Left ventricle myocardium superior (tissue), 1 donor: ENCODE measurements around the gene SIAH1. TPM values are rescaled to one million over a fixed set of nuclear protein-coding genes. Genes with fewer than 3 reads are reported as not detected.
"Not testable (repeated sequence)": the region's sequence is repeated elsewhere in the genome, so short reads cannot be mapped to it uniquely, and the experiment has no call there.

Experiments used
- ATAC-seq: fragments of 200-7000 bp; cut with Tn5 transposase; one replicate; pipeline ENCODE4 v1.9.1; 2020; ENCODE audit warnings: mild to moderate bottlenecking, moderate library complexity
- DNase-seq: peaks from one replicate; pipeline ENCODE4 v3.0.0-alpha.2; 2020
- intact Hi-C: fragments of 100-400 bp; cut with micrococcal nuclease; formaldehyde crosslinking; loops from one replicate; pipeline ENCODE4 v1.11.0; 2022
- total RNA-seq: library from RNA; stranded (reverse); fragmentation: NEBNext Ultra II Directional; extraction: Animal tissue kit (Norgen Biotek cat#: 25700); gene quantifications from one replicate; pipeline ENCODE4 v1.2.1, GENCODE V29; 2021
- donor health status: DM: no; HTN: yes; CAD: no; lungs with severe emphysema.

Gene SIAH1
- total RNA-seq, 1 donor from 2014 or later: 14.1 TPM

DNA sequence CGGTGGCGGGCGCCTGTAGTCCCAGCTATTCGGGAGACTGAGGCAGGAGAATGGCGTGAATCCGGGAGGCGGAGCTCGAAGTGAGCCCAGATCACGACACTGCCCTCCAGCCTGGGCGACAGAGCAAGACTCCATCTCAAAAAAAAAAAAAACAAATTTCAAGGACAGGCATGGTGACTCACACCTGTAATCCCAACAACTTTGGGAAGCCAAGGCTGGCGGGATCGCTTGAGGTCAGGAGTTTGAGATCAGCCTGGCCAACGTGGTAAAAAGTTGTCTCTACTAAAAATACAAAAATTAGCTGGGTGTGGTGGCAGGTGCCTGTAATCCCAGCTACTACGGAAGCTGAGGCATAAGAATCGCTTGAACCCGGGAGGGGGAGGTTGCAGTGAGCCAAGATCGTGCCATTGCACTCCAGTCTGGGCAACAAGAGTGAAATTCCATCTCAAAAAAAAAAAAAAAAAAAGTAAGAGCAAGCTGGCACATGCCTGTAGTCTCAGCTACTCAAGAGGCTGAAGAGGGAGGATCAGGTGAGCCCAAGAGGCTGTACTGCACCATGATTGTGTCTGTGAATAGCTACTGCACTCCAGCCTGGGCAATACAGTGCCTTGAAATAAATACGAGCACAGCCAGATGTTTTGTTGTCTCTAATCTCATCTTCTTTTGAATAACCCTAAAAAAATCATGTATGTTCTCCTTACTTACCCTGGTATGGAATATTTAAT is 14.4 kb downstream of the SIAH1 start:
- peak; percentile 62 for ATAC-seq
- intact Hi-C loops, DNase-seq: not testable (repeated sequence)

DNA sequence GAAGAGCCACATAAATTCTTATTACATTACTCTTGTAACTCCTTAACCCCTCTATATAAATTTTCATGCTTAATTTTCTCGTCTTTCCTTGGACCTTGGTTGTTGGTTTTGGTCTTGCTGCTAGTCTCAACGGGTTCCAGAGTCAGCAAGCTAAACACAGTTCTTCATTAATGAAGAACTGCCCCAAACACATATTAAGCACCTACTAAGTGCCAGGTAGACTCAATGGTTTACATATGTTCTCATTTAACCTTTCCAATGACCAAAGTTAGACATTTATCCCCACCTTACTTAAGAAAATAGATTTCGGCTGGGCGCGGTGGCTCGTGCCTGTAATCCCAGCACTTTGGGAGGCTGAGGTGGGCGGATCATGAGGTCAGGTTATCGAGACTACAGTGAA is 15.0 kb downstream of the SIAH1 start:
- intact Hi-C loops: no loop called here
- ATAC-seq (no peak), DNase-seq (no peak)

DNA sequence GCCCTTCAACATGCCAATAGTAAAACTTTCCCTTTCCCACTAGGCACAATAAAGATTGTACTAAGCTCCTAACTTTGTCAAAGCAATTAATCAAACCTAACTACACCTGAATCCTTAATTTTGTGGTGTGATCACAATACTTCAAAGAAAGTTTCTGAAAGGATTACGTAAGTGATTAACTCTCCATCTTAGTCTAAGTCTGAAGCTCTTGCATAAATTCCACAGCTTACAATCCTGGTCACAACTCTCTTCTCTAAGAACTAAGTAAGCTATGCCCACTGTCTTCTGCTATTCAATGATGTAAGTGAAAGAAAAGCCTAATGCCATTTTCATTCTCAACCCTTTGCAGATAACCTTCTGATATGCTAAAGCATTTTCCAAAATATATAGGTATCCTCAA is 15.4 kb downstream of the SIAH1 start:
- intact Hi-C loops: loop anchor here (10.0 kb wide), 1 partner anchor 175 kb away; no protein-coding TSS in a partner anchor
- ATAC-seq (no peak), DNase-seq (no peak)

DNA sequence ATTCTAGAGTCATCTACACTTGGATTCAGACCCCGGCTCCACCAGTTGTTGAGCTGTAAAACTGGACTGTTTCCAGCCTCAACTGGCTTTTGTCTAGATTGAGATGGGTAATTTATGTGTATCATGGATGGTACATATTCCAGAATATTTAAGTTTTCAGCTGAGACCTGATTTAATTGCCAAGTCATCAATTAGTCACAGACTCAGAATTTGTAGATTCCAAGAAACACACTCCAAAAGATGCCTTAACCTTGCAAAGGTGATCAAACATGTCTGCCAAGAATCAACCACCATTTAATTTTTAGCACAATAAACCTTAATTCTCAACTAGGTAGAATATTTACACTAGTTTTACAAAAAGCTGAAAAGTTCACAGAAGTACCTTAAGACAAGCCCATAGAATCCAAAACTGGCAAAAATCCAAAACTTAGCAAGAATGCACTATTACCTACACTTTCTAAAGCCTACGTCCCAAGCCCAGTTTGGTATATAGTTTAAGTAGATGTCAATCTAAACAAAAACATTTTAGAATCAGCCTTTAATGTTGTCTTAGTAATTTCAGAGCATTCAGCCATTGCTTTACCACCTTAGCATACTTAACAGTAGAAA is 17.7 kb downstream of the SIAH1 start:
- no peak for ATAC-seq
- intact Hi-C loops: loop anchor here (10.0 kb wide), 1 partner anchor 177 kb away; no protein-coding TSS in a partner anchor

DNA sequence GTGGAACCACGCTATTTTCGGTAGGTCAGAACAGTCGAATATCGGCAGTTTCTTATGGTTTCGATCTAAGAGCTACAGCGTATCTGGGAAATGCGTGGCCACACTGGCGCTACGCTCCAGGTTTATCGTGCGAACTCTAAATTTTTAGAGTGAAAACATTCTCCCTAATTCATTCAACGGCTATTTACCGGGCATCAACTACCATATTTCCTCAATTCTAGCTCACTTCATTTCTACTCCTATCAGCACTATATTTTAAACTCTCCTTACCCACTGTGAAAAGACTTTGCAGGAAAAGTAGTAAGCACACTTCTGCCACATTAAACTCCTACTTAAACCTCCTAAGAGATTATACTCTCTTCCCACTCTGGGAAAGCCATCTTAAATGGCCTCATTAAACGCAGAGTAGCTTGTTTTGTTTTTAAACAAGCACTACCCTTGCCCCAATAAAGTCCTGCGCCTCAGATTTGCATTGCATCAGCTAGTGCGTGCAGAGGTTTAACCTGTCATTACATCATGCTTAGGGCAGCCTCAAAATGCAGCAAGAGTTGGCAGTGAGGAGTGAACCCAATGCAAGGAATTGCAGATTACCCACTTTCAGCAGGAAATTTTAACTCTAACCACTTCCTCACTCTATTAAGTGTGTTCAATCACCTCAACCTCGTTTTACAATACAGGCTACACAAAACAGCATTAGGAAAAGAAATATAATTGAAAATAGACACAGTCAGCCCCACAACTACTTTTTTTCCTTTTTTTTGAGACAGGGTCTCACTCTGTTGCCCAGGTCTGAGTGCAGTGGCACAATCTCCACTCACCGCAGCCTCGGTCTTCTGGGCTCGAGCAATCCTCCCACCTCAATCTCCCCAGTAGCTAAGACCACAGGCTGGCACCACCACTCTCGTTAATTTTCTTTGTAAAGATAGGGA is 18.8 kb downstream of the SIAH1 start:
- DNase-seq (no peak), ATAC-seq (peak; percentile 56)
- intact Hi-C loops: loop anchor here (10.0 kb wide), 1 partner anchor 178 kb away; no protein-coding TSS in a partner anchor

More for the DNA sequence above, 17.7 kb downstream of the SIAH1 start:
- DNase-seq: no peak

DNA sequence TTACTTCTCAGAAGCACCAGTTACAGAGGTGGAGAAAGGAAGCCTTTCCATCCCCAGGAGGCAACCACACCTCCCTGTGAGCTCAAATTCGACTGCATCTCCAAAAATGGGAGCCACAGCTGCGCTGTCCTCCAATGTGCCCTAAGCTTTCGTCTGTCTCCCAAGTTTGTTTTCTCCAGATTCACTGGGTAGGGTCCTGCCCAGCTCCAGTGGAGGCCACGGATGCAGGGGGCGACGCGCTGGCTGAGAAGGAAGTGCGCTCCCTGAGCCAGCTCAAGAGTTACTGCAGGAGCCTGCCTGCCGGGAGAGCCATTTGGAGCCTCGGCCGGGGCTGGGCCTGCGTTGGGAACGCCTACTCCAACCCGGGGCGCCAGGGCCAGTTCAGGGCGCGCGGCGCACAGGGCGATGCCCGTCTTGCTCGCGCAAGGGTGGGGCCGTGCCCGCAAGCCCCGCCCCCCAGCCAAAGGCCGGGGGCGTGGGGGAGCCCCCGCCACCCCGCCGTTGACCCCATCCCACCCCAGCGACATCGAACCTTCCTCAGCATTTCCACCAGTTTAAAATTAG is 19.5 kb downstream of the SIAH1 start:
- DNase-seq (peak; percentile 95), ATAC-seq (peak; percentile 99)
- intact Hi-C loops: loop anchor here (10.0 kb wide), 1 partner anchor 179 kb away; no protein-coding TSS in a partner anchor

DNA sequence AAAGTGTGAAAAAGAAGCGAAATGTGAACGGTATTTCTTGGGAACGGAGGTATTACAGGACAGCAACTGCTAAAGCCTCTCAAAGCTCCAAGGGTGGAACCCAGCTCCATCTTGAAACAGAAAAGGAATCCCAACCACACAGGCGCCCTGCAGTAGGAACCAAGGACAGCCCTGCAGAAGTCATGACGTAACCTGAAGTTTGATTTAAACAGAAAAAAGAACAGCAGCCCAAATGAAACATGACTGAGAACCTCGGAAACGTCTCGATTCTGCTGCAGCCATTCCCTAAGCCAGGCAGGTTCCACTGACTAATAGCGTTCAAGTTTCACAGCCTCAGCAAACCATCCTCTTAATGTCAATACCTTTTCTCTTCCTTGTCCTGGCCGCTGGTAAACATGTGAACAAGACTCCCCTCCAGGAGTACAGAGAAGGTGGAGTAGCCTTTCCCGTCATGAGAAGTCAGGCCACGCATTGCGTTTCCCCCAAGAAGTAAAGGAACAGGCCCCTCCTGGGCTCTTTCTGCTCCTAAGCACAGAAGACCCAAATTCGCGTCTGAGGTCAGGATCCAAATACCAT is 20.1 kb downstream of the SIAH1 start:
- DNase-seq (no peak), ATAC-seq (peak; percentile 1)
- intact Hi-C loops: loop anchor here (10.0 kb wide), 1 partner anchor 180 kb away; no protein-coding TSS in a partner anchor

DNA sequence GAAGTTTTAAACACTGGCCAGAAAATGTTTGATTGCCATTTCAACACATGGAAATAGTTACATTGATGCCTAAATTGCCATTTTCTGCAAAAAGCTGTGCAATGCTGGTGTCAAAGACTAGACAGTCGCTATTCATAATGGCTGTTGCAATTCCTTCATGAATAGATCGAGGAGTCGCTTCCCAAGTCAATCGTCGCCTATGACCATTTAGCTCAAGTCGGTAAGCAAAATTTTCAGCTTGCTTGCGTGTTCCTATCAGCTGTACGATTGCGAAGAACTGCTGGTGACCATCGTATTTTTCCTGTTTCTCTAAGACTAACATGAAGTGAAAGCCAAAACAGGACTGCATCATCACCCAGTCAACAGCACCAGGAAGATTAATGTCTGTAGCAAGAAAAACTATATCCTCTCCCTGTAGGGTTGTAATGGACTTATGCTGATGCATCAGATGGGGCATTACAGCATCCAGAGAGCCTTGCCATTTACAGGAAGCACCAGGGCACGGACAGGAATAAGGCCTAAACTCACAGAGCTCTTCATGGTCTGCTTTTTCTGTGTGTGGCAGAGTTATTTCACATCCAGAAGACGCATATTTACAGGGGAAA is 23.6 kb downstream of the SIAH1 start:
- intact Hi-C loops: loop anchor here (10.0 kb wide), 1 partner anchor 183 kb away; no protein-coding TSS in a partner anchor
- no peak for ATAC-seq
- no peak for DNase-seq

DNA sequence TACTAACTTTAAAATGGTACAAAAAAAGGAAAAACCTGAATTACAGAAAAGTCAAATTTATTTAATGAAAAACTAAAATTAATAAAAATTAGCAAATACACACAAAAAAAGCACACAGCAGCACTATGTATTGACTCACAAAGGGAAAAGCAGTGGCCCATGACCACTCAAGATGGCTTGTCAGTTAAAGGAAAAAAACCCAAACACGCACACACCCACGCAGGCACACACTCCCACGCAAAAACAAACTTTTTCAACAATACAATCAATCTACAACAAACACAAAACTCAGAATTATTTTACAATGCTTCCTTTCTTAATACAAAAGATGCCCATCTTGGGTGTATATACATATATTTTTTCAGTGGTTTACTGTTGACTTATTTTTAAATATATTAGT is 24.2 kb downstream of the SIAH1 start:
- ATAC-seq (no peak), DNase-seq (no peak)
- intact Hi-C loops: loop anchor here (10.0 kb wide), 1 partner anchor 184 kb away; no protein-coding TSS in a partner anchor

DNA sequence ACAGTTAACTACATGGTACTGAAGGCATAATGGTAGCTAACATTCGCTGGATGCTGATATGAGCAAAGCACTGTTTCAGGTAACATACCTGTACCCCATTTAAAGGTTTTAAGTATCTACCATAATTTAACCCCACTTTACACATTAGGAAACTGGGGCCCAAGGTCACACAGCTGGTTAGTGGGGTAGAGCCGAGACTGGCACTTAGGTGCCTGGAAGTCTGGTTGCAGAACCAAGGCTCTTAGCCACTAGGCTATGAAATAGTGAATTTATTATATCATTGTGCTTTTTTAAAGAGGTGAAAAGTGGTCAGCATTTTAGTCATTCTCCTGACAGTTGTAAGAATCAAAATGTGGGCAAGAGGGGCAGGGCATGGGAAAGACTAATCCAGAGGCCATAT is 25.2 kb downstream of the SIAH1 start:
- intact Hi-C loops: loop anchor here (10.0 kb wide), 1 partner anchor 185 kb away; no protein-coding TSS in a partner anchor
- no peak for ATAC-seq
- DNase-seq: no peak

DNA sequence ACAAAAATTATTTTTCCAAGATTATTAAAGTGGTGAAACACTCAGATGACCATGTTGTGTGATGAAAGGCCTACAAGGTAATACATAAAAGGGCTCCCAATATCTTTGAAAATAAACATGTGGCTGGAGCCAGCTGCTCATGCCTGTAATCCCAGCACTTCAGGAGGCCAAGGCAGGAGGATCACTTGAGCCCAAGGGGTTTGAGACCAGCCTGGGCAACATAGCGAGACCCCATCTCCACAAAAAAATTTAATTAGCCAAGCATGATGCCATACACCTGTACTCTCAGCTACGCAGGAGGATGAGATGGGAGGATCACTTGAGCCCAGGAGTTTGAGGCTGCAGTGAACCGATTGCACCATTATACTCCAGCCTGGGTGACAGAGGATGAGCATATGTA is 26.8 kb downstream of the SIAH1 start:
- ATAC-seq: no peak
- intact Hi-C loops: no loop called here
- no peak for DNase-seq

DNA sequence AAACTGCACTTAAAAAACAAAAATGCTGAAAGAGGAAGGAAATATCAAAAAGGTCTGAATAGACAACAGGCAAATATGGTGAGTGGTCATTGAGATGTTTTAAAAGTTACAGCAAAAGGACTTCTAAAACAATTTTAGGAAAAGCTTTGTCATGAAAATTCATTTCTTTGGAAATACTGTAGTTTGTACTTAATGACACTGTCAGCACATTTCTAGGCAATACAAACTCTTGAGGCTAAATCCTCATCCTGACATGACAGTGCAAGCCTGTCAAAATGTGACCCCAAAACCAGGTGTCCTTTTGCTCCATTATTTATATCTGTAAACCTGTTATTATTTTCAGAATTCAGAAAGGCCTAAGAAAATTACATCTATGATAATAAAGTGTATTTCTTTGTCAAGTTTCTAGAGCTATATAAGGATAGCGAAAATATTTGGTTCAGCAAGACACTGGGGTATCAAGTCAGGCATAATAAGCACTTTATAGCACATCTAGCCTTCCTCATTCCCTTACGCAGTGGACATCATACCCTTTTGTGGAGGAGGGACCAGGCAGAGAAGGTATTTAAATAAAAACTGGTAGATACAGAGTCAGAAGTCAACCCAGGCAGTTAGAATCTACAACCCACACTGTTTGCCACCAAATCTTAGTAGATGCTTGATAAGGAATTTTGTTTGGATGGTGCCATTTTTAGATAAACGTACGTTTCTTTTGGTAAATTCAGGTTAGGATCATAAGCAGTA is 28.4 kb downstream of the SIAH1 start:
- DNase-seq (no peak), ATAC-seq (no peak)
- intact Hi-C loops: no loop called here

DNA sequence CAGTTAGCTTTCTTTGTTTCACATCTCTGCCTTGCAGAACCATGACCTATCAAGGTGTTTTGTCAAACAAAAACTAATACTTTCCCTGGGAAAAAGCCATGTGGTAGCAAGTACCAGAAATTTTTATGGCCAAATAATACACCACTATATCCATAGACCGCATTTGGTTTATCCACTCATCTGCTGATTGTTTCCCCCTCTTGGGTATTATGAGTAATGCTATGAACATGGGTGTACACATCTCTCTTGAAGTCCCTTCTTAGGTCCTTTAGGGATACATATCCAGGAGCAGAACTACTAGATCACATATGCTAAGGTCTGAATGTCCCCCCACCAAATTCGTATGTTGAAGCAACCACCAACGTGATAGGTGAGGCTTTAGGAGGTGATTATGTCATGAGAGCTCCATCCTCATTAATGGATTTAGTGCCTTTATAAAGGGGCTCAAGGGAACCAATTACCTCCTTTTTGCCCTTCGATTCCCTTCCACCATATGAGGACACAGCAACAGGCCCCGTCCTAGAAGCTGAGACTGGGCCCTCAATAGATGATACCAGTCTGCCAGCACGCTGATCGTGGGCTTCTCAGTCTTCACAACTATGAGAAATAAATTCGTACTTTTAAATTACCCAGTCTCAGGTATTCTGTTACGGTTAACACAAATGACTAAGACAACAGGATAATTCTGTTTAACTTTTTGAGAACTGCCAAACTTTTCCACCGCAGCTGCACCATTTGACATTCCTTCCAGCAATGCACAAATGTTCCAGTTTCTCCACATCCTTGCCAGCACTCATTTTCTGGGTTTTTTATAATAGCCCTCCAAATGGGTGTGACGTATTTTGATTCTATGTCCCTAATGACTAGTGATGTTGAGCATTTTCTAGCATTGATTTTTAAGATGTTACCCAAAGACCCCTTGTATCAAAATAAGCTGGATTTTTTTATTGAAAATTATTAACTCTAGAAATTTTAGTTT is 30.0 kb downstream of the SIAH1 start:
- ATAC-seq: no peak
- DNase-seq: no peak
- intact Hi-C loops: loop anchor here (5.0 kb wide), 1 partner anchor 277 kb away; no protein-coding TSS in a partner anchor

DNA sequence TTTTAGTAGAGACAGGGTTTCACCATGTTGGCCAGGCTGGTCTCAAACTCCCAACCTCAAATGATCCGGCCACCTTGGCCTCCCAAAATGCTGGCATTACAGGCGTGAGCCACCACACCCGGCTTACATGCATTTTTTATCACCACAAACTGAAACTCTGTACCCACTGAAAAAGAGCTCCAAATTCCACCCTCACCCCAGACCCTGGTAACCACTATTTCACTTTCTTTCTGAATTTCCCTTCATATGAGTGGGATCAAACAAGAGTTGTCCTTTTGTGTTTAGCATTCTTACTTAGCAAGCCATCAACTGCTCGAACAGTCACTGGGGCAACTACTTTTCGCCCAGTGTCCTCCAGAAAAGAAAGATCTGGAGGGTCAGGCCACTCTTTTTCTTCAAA is 30.8 kb downstream of the SIAH1 start:
- ATAC-seq, DNase-seq: not testable (repeated sequence)
- intact Hi-C loops: loop anchor here (5.0 kb wide), 1 partner anchor 278 kb away; no protein-coding TSS in a partner anchor

DNA sequence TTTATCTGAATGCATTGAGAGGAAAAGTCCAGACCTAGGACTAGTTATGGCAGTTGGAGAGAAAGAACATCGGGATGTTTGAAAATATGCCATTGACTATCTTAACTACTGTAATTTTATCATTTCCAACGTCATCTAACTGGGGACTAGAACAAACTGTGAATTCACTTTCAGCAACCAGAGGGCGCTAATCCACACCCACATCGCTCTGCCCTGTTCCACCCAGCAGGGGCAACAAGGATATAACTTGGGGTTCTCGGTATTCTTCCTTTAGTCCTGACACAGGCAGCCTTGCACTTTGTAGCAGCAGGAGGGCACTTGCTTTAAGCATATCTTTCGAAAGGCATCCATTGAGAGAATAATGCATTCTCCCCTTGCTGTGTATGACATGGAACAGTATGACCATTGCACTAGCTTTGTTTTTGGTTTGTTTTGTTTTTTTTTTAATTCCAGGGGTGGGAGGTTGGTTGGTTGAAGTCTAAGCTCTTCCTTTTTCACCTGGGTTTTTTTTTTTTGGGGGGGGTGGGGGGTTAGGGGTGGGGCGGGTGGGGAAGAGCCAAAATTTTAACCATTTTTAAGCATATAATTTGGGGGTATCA is 31.5 kb downstream of the SIAH1 start:
- DNase-seq (no peak), ATAC-seq (peak; percentile 80)
- intact Hi-C loops: loop anchor here (5.0 kb wide), 1 partner anchor 279 kb away; no protein-coding TSS in a partner anchor
